Esophagus squamous epithelium (tissue), 5 donors: ENCODE data around the gene NKD2. TPM values are rescaled to one million over a fixed set of nuclear protein-coding genes. Genes with fewer than 3 reads are reported as not detected.

ENCODE experiments used
- DNase-seq: peaks from one replicate; lab custom pipeline; 2025; lab: John Stamatoyannopoulos, UW
- H3K27ac ChIP-seq, 4 donors: fragments of 200-600 bp; sonication (generic); one replicate each; pipeline ENCODE4 v1.5.1; 2016 to 2019; ENCODE audit warnings: mild to moderate bottlenecking in 1 of 4
- H3K27me3 ChIP-seq, 4 donors: fragments of 200-600 bp; sonication (generic); 1 replicate in 3 of 4; 2 replicates in 1 of 4; pipeline versions ENCODE4 v1.5.1 to v1.6.0; 2017 to 2021; ENCODE audit warnings: antibody characterized with exemption in 1 of 4
- H3K36me3 ChIP-seq, 3 donors: fragments of 200-600 bp; sonication (generic); one replicate each; pipeline ENCODE4 v1.5.1; 2016 to 2019
- H3K4me1 ChIP-seq, 3 donors: fragments of 200-600 bp; sonication (generic); one replicate each; pipeline ENCODE4 v1.5.1; 2017 to 2019
- H3K4me3 ChIP-seq, 4 donors: fragments of 200-600 bp; sonication (generic); 1 replicate in 3 of 4; 2 replicates in 1 of 4; pipeline ENCODE4 v1.5.1; 2016 to 2019; ENCODE audit warnings: mild to moderate bottlenecking in 2 of 4, moderate library complexity in 1 of 4
- H3K9me3 ChIP-seq, 3 donors: fragments of 200-600 bp; sonication (generic); one replicate each; pipeline ENCODE4 v1.5.1; 2016 to 2019
- POLR2A ChIP-seq, 4 donors: fragments of 450-650 bp; IDR thresholded peaks; one replicate each; pipeline ENCODE4 v1.6.1; 2017; ENCODE audit warnings: antibody characterized with exemption in 4 of 4, mild to moderate bottlenecking in 4 of 4, moderate library complexity in 3 of 4
- WGBS, 2 donors: methylation state at CpG; one replicate each; pipeline ENCODE4 v1.1.5; 2018; 5-methylcytosine and 5-hydroxymethylcytosine counted together
- intact Hi-C: fragments of 100-400 bp; cut with DNase I; formaldehyde crosslinking; loops from one replicate; pipeline ENCODE4 v1.15.0; 2022
- total RNA-seq, 4 donors: library from RNA; depleted of rRNA; stranded (reverse); fragments of >200 nt; gene quantifications; one replicate each; pipeline ENCODE4 v1.1.0, GENCODE V29; 2016
- TF ChIP-seq, protein P1 (sequence below), 6 experiments: fragments of 450-650 bp in 4 of 6; fragments of 200-600 bp in 2 of 6; sonication (generic) in 2 of 6; IDR thresholded peaks; one replicate each; pipeline ENCODE4 v1.5.1; 2016 to 2019; ENCODE audit warnings: antibody characterized with exemption in 6 of 6, mild to moderate bottlenecking in 4 of 6, moderate library complexity in 4 of 6
- donor health status: DM: yes; HTN: yes; CAD: no.

NKD2 gene
- total RNA-seq, 4 donors from 2014 or later: 1.2 to 11.3 (median 1.5) TPM

DNA sequence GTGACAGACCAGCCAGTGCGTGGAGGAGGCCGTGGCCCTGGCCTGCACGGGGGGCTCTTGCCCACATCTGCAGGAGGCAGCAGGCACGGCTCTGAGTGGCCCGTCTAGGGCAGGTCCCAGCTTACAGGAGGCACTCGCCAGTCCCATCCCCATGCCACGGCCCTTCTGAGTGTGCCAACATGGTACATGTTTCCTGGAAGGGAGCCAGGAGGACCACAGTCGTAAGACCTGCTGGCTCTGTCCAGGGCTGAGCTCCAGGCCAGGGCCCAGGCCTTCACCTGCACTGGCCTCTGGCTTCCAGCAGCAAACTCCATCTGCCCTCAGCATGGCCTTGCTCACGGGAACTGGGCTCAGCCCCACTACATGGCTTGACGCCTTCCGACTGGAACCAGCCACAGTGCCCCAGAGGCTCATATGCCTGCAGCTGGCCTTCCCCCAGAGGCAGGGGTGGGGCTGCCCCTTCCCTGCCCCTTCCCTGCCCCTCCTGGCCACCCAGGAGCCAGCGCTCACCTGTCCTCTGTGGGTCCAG lies 3.8 kb downstream of the NKD2 start:
- no CpG with 5 or more reads among the region's 12 CpGs for WGBS, 2 donors
- H3K27me3 ChIP-seq: peaks cover 0 to 100% (median 7%) of the 10 kb centered on the region in 4 donors
- peak overlapping the region in 1 of 4 donors; percentile 6 for H3K27ac ChIP-seq
- peaks cover 18 to 74% (median 23%) of the 10 kb centered on the region in 3 donors for H3K4me1 ChIP-seq
- no peaks in the 10 kb centered on the region for H3K9me3 ChIP-seq
- intact Hi-C loops: no loop called here
- H3K36me3 ChIP-seq: no peaks in the 10 kb centered on the region
- TF ChIP-seq POLR2A (IDR thresholded peaks at IDR 0.05): no peak
- TF ChIP-seq, protein P1, sequence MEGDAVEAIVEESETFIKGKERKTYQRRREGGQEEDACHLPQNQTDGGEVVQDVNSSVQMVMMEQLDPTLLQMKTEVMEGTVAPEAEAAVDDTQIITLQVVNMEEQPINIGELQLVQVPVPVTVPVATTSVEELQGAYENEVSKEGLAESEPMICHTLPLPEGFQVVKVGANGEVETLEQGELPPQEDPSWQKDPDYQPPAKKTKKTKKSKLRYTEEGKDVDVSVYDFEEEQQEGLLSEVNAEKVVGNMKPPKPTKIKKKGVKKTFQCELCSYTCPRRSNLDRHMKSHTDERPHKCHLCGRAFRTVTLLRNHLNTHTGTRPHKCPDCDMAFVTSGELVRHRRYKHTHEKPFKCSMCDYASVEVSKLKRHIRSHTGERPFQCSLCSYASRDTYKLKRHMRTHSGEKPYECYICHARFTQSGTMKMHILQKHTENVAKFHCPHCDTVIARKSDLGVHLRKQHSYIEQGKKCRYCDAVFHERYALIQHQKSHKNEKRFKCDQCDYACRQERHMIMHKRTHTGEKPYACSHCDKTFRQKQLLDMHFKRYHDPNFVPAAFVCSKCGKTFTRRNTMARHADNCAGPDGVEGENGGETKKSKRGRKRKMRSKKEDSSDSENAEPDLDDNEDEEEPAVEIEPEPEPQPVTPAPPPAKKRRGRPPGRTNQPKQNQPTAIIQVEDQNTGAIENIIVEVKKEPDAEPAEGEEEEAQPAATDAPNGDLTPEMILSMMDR (IDR thresholded peaks at IDR 0.05): no peak
- H3K4me3 ChIP-seq: no peak overlapping the region
- no peak for DNase-seq

- 79% methylated on average over 6 of the region's 7 CpGs; no CpG with 5 or more reads in 1 of the 2 donors for WGBS, 2 donors
Measured at GRCh38 chr5:1012900-1013237, 4.3 kb downstream of the NKD2 start.

GRCh38 chr5:1013238-1013947 lies 4.8 kb downstream of the NKD2 start:
- Histone ChIP-seq H3K9me3 (no peaks in the 10 kb centered on the region), H3K4me1 (peaks cover 10 to 65% (median 18%) of the 10 kb centered on the region in 3 donors), H3K4me3 (no peak overlapping the region), H3K27me3 (peaks cover 0 to 96% (median 7%) of the 10 kb centered on the region in 4 donors), H3K27ac (no peak overlapping the region), H3K36me3 (no peaks in the 10 kb centered on the region)
- 62% methylated on average over 14 of the region's 19 CpGs; no CpG with 5 or more reads in 1 of the 2 donors for WGBS, 2 donors
- DNase-seq: no peak
- no peak for TF ChIP-seq POLR2A (IDR thresholded peaks at IDR 0.05)
- TF ChIP-seq, protein P1 (IDR thresholded peaks at IDR 0.05): no peak
- intact Hi-C loops: no loop called here

More at GRCh38 chr5:1012900-1013237, 4.3 kb downstream of the NKD2 start:
- Histone ChIP-seq H3K4me1 (peaks cover 15 to 71% (median 23%) of the 10 kb centered on the region in 3 donors), H3K4me3 (no peak overlapping the region), H3K36me3 (no peaks in the 10 kb centered on the region), H3K27me3 (peaks cover 0 to 100% (median 7%) of the 10 kb centered on the region in 4 donors), H3K9me3 (no peaks in the 10 kb centered on the region), H3K27ac (no peak overlapping the region)
- intact Hi-C loops: no loop called here
- TF ChIP-seq, protein P1 (IDR thresholded peaks at IDR 0.05): no peak
- no peak for TF ChIP-seq POLR2A (IDR thresholded peaks at IDR 0.05)
- no peak for DNase-seq

DNA sequence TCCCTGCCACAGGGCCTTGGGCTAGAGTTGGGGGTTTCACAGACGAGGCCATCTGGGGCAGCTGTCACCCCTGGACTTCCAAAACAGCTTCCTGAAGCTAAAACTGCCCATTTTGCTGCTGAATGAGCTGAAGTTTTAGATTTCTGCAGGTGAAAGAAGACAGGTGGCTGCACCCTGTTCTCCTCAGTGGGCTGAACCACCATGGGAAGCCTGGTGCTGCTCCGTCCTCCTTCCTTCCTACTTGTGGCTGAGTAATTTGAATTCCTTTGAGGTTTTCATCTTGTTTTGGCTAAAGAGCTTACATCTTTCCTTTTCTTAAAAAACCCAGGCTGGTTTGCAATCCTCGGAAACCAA lies 5.3 kb downstream of the NKD2 start:
- Histone ChIP-seq H3K4me1 (peaks cover 5 to 60% (median 17%) of the 10 kb centered on the region in 3 donors), H3K4me3 (no peak overlapping the region), H3K27me3 (peaks cover 0 to 90% (median 7%) of the 10 kb centered on the region in 4 donors), H3K27ac (no peak overlapping the region), H3K9me3 (no peaks in the 10 kb centered on the region), H3K36me3 (no peaks in the 10 kb centered on the region)
- TF ChIP-seq, protein P1 (IDR thresholded peaks at IDR 0.05): no peak
- intact Hi-C loops: no loop called here
- no peak for DNase-seq
- WGBS, 2 donors: 30 to 86% methylated on average over 1 to 2 of the region's 3 CpGs

GRCh38 chr5:1014346-1014745 lies 5.7 kb downstream of the NKD2 start:
- 71 to 82% methylated on average over 2 to 4 of the region's 14 CpGs for WGBS, 2 donors
- no peak for DNase-seq
- intact Hi-C loops: no loop called here
- Histone ChIP-seq H3K27me3 (peaks cover 0 to 86% (median 5%) of the 10 kb centered on the region in 4 donors), H3K36me3 (no peaks in the 10 kb centered on the region), H3K4me3 (no peak overlapping the region), H3K27ac (no peak overlapping the region), H3K4me1 (peaks cover under 1 to 56% (median 16%) of the 10 kb centered on the region in 3 donors), H3K9me3 (no peaks in the 10 kb centered on the region)
- TF ChIP-seq, protein P1 (IDR thresholded peaks at IDR 0.05): no peak
- no peak for TF ChIP-seq POLR2A (IDR thresholded peaks at IDR 0.05)
